ENCODE measurements around the gene YPEL5. TPM values are rescaled to one million over a fixed set of nuclear protein-coding genes. Genes with fewer than 3 reads are reported as not detected.
"Not testable (repeated sequence)": the region's sequence is repeated elsewhere in the genome, so short reads cannot be mapped to it uniquely, and the experiment has no call there.

Gene YPEL5
- total RNA-seq (1,000 to 10,000 TPM in 1 of 5 experiments, 100 to 1,000 TPM in 1, 10 to 100 TPM in 3; 30.9 to 1,022 (median 98.3) TPM), polyA plus RNA-seq (100 to 1,000 TPM in 1 of 2 donors, 10 to 100 TPM in 1; 86.3 to 129 TPM), total RNA-seq (1,453 reads per million, percentile 100 among the genes with 10 or more reads in this experiment)

DNA sequence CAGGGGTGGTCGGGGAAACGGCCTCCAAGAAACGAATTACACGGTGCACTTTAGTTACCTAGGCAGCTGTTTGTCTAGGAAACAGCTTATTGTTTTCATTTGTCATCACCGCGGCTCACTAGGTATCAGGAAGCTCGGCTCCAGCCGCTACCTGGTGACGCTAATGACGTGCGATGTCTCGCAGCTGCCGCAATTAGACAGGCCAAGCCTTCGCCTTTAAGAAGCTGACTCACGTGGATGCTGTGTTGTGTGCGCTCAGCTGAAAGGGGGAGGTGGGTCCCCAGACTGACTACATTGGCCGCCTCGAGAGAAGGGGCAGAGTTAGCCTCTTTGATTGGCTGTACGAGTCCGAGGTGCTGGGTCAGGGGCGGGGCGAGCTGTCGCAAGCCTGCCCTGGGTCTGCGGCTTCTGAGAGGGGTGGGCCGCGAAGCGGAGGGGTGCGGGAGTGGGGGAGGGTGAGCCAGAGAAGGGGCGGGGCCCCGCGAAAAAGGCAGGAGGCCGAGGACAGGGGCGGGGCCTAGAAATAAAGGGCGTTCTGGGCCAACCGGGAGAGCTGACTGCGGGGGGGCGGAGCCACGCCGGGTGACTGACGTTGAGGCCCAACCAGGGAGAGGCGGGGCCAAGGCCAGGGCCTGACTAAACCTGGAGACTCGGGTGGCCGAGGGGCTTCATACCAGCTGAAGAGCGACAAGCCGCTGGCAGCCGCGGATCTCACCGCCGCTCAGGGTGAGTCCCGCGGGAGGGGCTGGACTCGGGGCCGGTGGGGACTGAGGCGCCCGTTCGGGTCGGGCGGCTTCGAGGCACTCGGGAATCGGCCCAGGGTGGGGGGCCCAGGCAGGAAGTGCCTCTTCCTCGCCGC is at the start of gene YPEL5:
TSS of gene YPEL5 (plus strand) at position 671 of the 859 bp plus-strand sequence. CDS start 9,645 bp downstream, outside the sequence.
- DNase-seq (peak; percentile 98 to 100 (median 100)), ATAC-seq (peak; percentile 88)
- H3K4me1 ChIP-seq (ENCODE audit: control insufficient read depth in 2 of 2, insufficient read depth in 2 of 2, low read length in 2 of 2) = peaks cover 31 to 40% of the 10 kb centered on the region in 2 donors
- intact Hi-C loops (cut with micrococcal nuclease) = loop anchor here (1.0 to 10.0 kb wide), 25 partner anchors 55 to 1917 kb away; partner anchors contain the start of genes LCLAT1 (in 2 of the 2), SPAST (in 2 of the 2), WDR43 (in 2 of the 2) and EHD3 (in 1 of the 2)
- ChIA-PET POLR2A (interaction anchor here (0.6 to 9.0 kb wide), 25 partner anchors 10 to 1254 kb away, joined by 3 to 119 read pairs (median 4); partner anchors contain the start of genes LBH and LCLAT1), CTCF (interaction anchor here (0.6 to 7.0 kb wide), 8 partner anchors 17 to 1756 kb away, joined by 3 to 74 read pairs (median 3); no protein-coding TSS in a partner anchor)
- peaks cover 0 to 8% (median 0%) of the 10 kb centered on the region in 11 donors for H3K9me3 Mint-ChIP-seq
- peaks cover 38 to 75% (median 56%) of the 10 kb centered on the region in 7 donors for H3K4me1 Mint-ChIP-seq
- H3K27me3 Mint-ChIP-seq = no peaks in the 10 kb centered on the region
- H3K27ac ChIP-seq (ENCODE audit: low read depth, low read length) = peak within 1 kb of the TSS; percentile 100
- peak within 1 kb of the TSS; percentile 99 to 100 (median 99) for H3K27ac Mint-ChIP-seq
- H3K36me3 Mint-ChIP-seq = peaks cover 0 to 26% (median 8%) of the 10 kb centered on the region in 5 donors
- H3K4me3 Mint-ChIP-seq = peak within 1 kb of the TSS; percentile 83 to 93 (median 88)
- peaks cover 0 to 6% (median 6%) of the 10 kb centered on the region in 3 experiments for H3K36me3 ChIP-seq (ENCODE audit: control insufficient read depth in 2 of 3, insufficient read depth in 3 of 3, low read length in 3 of 3)
- H3K9me3 ChIP-seq (ENCODE audit: control insufficient read depth in 2 of 3, low read length in 3 of 3) = no peaks in the 10 kb centered on the region
- H3K27me3 ChIP-seq (ENCODE audit: control insufficient read depth in 2 of 2, insufficient read depth in 2 of 2, low read length in 2 of 2) = no peaks in the 10 kb centered on the region
- peak within 1 kb of the TSS; percentile 74 for H3K4me3 ChIP-seq (ENCODE audit: low read length)

GRCh38 chr2:30098266-30099005 is 48.4 kb upstream of the YPEL5 start:
- peaks cover 12 to 40% (median 23%) of the 10 kb centered on the region in 5 donors for H3K27me3 Mint-ChIP-seq
- H3K9me3 Mint-ChIP-seq = no peaks in the 10 kb centered on the region
- no peak for DNase-seq
- Histone ChIP-seq H3K27ac (ENCODE audit: low read depth, low read length) (no peak overlapping the region), H3K4me1 (ENCODE audit: control insufficient read depth in 2 of 2, insufficient read depth in 2 of 2, low read length in 2 of 2) (no peaks in the 10 kb centered on the region), H3K4me3 (ENCODE audit: low read length) (no peak overlapping the region), H3K27me3 (ENCODE audit: control insufficient read depth in 2 of 2, insufficient read depth in 2 of 2, low read length in 2 of 2) (no peaks in the 10 kb centered on the region), H3K9me3 (ENCODE audit: control insufficient read depth in 2 of 3, low read length in 3 of 3) (no peaks in the 10 kb centered on the region), H3K36me3 (ENCODE audit: control insufficient read depth in 2 of 3, insufficient read depth in 3 of 3, low read length in 3 of 3) (no peaks in the 10 kb centered on the region)
- no peaks in the 10 kb centered on the region for H3K36me3 Mint-ChIP-seq
- no peaks in the 10 kb centered on the region for H3K4me1 Mint-ChIP-seq
- no peak for ATAC-seq
- H3K27ac Mint-ChIP-seq = no peak overlapping the region
- POLR2A ChIA-PET = no interaction called here
- CTCF ChIA-PET = no interaction called here
- intact Hi-C loops (cut with micrococcal nuclease) = loop anchor here in 1 of 2 donors (10.0 kb wide), 1 partner anchor 1236 kb away; no protein-coding TSS in a partner anchor
- no peak overlapping the region for H3K4me3 Mint-ChIP-seq

DNA sequence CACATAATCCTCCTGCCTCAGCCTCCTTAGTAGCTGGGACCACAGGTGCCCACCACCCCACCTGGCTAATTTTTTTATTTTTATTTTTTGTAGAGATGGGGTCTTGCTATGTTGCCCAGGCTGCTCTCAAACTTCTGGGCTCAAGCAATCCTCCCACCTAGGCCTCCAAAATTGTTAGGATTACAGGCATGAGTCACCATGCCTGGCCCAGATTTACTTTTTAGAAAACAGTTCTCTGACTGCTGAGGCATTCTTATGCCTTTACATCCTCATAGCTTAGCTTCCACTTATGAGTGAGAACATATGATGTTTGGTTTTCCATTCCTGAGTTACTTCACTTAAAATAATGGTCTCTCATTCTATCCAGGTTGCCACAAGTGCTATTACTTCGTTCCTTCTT is 47.4 kb upstream of the YPEL5 start:
- ATAC-seq; H3K4me1 ChIP-seq (ENCODE audit: control insufficient read depth in 2 of 2, insufficient read depth in 2 of 2, low read length in 2 of 2); H3K27ac Mint-ChIP-seq; H3K27me3 ChIP-seq (ENCODE audit: control insufficient read depth in 2 of 2, insufficient read depth in 2 of 2, low read length in 2 of 2); H3K27ac ChIP-seq (ENCODE audit: low read depth, low read length); H3K36me3 ChIP-seq (ENCODE audit: control insufficient read depth in 2 of 3, insufficient read depth in 3 of 3, low read length in 3 of 3); H3K9me3 Mint-ChIP-seq; H3K36me3 Mint-ChIP-seq; H3K4me3 ChIP-seq (ENCODE audit: low read length); H3K9me3 ChIP-seq (ENCODE audit: control insufficient read depth in 2 of 3, low read length in 3 of 3); DNase-seq; H3K4me3 Mint-ChIP-seq; POLR2A ChIA-PET; H3K4me1 Mint-ChIP-seq: not testable (repeated sequence)
- CTCF ChIA-PET = interaction anchor here (0.6 kb wide), 1 partner anchor 48 kb away, joined by 4 read pairs; no protein-coding TSS in a partner anchor
- intact Hi-C loops (cut with micrococcal nuclease) = loop anchor here in 1 of 2 donors (10.0 kb wide), 1 partner anchor 1235 kb away; no protein-coding TSS in a partner anchor
- peaks cover 12 to 39% (median 26%) of the 10 kb centered on the region in 5 donors for H3K27me3 Mint-ChIP-seq

DNA sequence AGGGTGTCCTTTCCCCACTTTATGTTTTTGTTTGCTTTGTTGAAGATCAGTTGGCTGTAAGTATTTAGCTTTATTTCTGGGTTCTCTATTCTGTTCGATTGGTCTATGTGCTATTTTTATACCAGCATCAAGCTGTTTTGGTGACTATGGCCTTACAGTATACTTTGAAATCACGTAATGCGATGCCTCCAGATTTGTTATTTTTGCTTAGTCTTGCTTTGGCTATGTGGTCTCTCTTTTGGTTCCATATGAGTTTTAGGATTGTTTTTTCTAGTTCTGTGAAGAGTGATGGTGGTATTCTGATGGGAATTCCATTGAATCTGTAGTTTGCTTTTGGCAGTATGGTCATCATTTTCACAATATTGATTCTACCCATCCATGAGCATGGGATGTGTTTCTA is 46.1 kb upstream of the YPEL5 start:
- H3K4me1 ChIP-seq (ENCODE audit: control insufficient read depth in 2 of 2, insufficient read depth in 2 of 2, low read length in 2 of 2); DNase-seq; H3K27me3 ChIP-seq (ENCODE audit: control insufficient read depth in 2 of 2, insufficient read depth in 2 of 2, low read length in 2 of 2); intact Hi-C loops (cut with micrococcal nuclease); H3K4me3 ChIP-seq (ENCODE audit: low read length); H3K27ac ChIP-seq (ENCODE audit: low read depth, low read length); H3K4me1 Mint-ChIP-seq; POLR2A ChIA-PET; H3K9me3 Mint-ChIP-seq; CTCF ChIA-PET; H3K4me3 Mint-ChIP-seq; ATAC-seq; H3K36me3 ChIP-seq (ENCODE audit: control insufficient read depth in 2 of 3, insufficient read depth in 3 of 3, low read length in 3 of 3); H3K27ac Mint-ChIP-seq; H3K9me3 ChIP-seq (ENCODE audit: control insufficient read depth in 2 of 3, low read length in 3 of 3); H3K36me3 Mint-ChIP-seq: not testable (repeated sequence)
- peaks cover 12 to 36% (median 24%) of the 10 kb centered on the region in 5 donors for H3K27me3 Mint-ChIP-seq

GRCh38 chr2:30104307-30104706 is 42.5 kb upstream of the YPEL5 start:
- Mint-ChIP-seq H3K36me3 (no peaks in the 10 kb centered on the region), H3K27ac (no peak overlapping the region), H3K4me1 (no peaks in the 10 kb centered on the region), H3K4me3 (no peak overlapping the region), H3K27me3 (peaks cover 0 to 26% (median 5%) of the 10 kb centered on the region in 5 donors), H3K9me3 (peaks cover 0 to 2% (median 0%) of the 10 kb centered on the region in 11 donors)
- ChIA-PET POLR2A (no interaction called here), CTCF (interaction anchor here (0.9 kb wide), 1 partner anchor 11 kb away, joined by 3 read pairs; no protein-coding TSS in a partner anchor)
- intact Hi-C loops (cut with micrococcal nuclease) = no loop called here
- no peak overlapping the region for H3K27ac ChIP-seq (ENCODE audit: low read depth, low read length)
- no peak for ATAC-seq
- H3K4me1 ChIP-seq (ENCODE audit: control insufficient read depth in 2 of 2, insufficient read depth in 2 of 2, low read length in 2 of 2) = no peaks in the 10 kb centered on the region
- no peak overlapping the region for H3K4me3 ChIP-seq (ENCODE audit: low read length)
- no peak for DNase-seq
- no peaks in the 10 kb centered on the region for H3K9me3 ChIP-seq (ENCODE audit: control insufficient read depth in 2 of 3, low read length in 3 of 3)
- H3K36me3 ChIP-seq (ENCODE audit: control insufficient read depth in 2 of 3, insufficient read depth in 3 of 3, low read length in 3 of 3) = no peaks in the 10 kb centered on the region
- no peaks in the 10 kb centered on the region for H3K27me3 ChIP-seq (ENCODE audit: control insufficient read depth in 2 of 2, insufficient read depth in 2 of 2, low read length in 2 of 2)

GRCh38 chr2:30105556-30105955 is 41.3 kb upstream of the YPEL5 start:
- Mint-ChIP-seq H3K4me1 (no peaks in the 10 kb centered on the region), H3K27ac (no peak overlapping the region), H3K36me3 (no peaks in the 10 kb centered on the region), H3K4me3 (no peak overlapping the region), H3K27me3 (peaks cover 0 to 21% (median 5%) of the 10 kb centered on the region in 5 donors), H3K9me3 (peaks cover 0 to 2% (median 0%) of the 10 kb centered on the region in 11 donors)
- DNase-seq = no peak
- H3K4me3 ChIP-seq (ENCODE audit: low read length) = no peak overlapping the region
- no peaks in the 10 kb centered on the region for H3K4me1 ChIP-seq (ENCODE audit: control insufficient read depth in 2 of 2, insufficient read depth in 2 of 2, low read length in 2 of 2)
- H3K27me3 ChIP-seq (ENCODE audit: control insufficient read depth in 2 of 2, insufficient read depth in 2 of 2, low read length in 2 of 2) = no peaks in the 10 kb centered on the region
- CTCF ChIA-PET = interaction anchor here (0.5 to 0.6 kb wide), 2 partner anchors 60 to 1781 kb away, joined by 3 read pairs; no protein-coding TSS in a partner anchor
- intact Hi-C loops (cut with micrococcal nuclease) = no loop called here
- no peak overlapping the region for H3K27ac ChIP-seq (ENCODE audit: low read depth, low read length)
- no peak for ATAC-seq
- POLR2A ChIA-PET = interaction anchor here (0.6 to 0.7 kb wide), 3 partner anchors 46 to 148 kb away, joined by 3 to 4 read pairs (median 4); no protein-coding TSS in a partner anchor
- H3K9me3 ChIP-seq (ENCODE audit: control insufficient read depth in 2 of 3, low read length in 3 of 3) = no peaks in the 10 kb centered on the region
- H3K36me3 ChIP-seq (ENCODE audit: control insufficient read depth in 2 of 3, insufficient read depth in 3 of 3, low read length in 3 of 3) = no peaks in the 10 kb centered on the region
